H1 (cell line): Measurements from ENCODE around the gene PTPN18. TPM values are rescaled to one million over a fixed set of nuclear protein-coding genes. Genes with fewer than 3 reads are reported as not detected.

ENCODE experiments used
- PHF8 ChIP-seq: fragments of 200-600 bp; sonication (generic); conservative IDR thresholded peaks from 2 replicates; pipeline ENCODE4 v1.7.1; 2012; ENCODE audit warnings: low read depth, mild to moderate bottlenecking, inconsistent platforms, low read length, moderate library complexity
- USF2 ChIP-seq: IDR thresholded peaks from 2 replicates; pipeline ENCODE4 v1.6.1; 2011; ENCODE audit warnings: low read length, improper control_type of control experiment
- polyA plus RNA-seq, 7 experiments: library from polyadenylated mRNA; depleted of rRNA in 3 of 7; stranded (reverse) in 5 of 7; unstranded in 2 of 7; fragments of >200 nt in 5 of 7; fragments of 200-250 nt in 2 of 7; gene quantifications; 1 replicate in 5 of 7; 2 replicates in 1 of 7; 4 replicates in 1 of 7; pipeline versions ENCODE4 v1.2.1 to v1.2.3, GENCODE V29; 2011 to 2013; ENCODE audit warnings: missing spikeins in 2 of 7, mixed read lengths in 2 of 7
- total RNA-seq: library from RNA; stranded (reverse); fragmentation: NEBNext Ultra II Directional; extraction: Animal tissue kit (Norgen Biotek cat#: 25700); gene quantifications from 2 replicates; pipeline ENCODE4 v1.2.1, GENCODE V29; 2021

PTPN18 gene
- total and polyA plus RNA-seq, 2 of the 8 experiments (the other 6 are each of a cell fraction or from before 2014, with no cell fraction given) = 13.2 to 14.7 TPM

GRCh38 chr2:130358420-130359350 is 2.8 kb downstream of the PTPN18 start (continued):
- TF ChIP-seq USF2 (no peak), PHF8 (no peak)
